Nephron (organoid): ENCODE results near the gene ATG9A.

Source experiments
- H3K27ac Mint-ChIP-seq, 3 experiments: 2 replicates each; pipeline ENCODE4 v1.8.0; 2020; ENCODE audit warnings: mixed read lengths in 3 of 3, mild to moderate bottlenecking in 2 of 3, moderate library complexity in 1 of 3
- H3K27me3 Mint-ChIP-seq: 2 replicates; pipeline ENCODE4 v1.8.0; 2021; ENCODE audit warnings: low read depth, mild to moderate bottlenecking, moderate library complexity, mixed read lengths
- H3K36me3 Mint-ChIP-seq: 2 replicates; pipeline ENCODE4 v1.8.0; 2020; ENCODE audit warnings: low read depth, mixed read lengths
- H3K4me1 Mint-ChIP-seq: 2 replicates; pipeline ENCODE4 v1.8.0; 2020; ENCODE audit warnings: mixed read lengths
- H3K4me3 Mint-ChIP-seq, 3 experiments: 2 replicates each; pipeline ENCODE4 v1.8.0; 2020; ENCODE audit warnings: mild to moderate bottlenecking in 3 of 3, mixed read lengths in 3 of 3, moderate library complexity in 2 of 3
- H3K9me3 Mint-ChIP-seq: 2 replicates; pipeline ENCODE4 v1.8.0; 2020; ENCODE audit warnings: mixed read lengths
- CTCF ChIP-seq, 3 experiments: fragments of 200-600 bp; sonication (generic); IDR thresholded peaks; one replicate each; pipeline ENCODE4 v1.5.0; 2021; ENCODE audit warnings: antibody characterized with exemption in 3 of 3; ENCODE audit not compliant: unreplicated experiment in 3 of 3

Gene ATG9A, protein sequence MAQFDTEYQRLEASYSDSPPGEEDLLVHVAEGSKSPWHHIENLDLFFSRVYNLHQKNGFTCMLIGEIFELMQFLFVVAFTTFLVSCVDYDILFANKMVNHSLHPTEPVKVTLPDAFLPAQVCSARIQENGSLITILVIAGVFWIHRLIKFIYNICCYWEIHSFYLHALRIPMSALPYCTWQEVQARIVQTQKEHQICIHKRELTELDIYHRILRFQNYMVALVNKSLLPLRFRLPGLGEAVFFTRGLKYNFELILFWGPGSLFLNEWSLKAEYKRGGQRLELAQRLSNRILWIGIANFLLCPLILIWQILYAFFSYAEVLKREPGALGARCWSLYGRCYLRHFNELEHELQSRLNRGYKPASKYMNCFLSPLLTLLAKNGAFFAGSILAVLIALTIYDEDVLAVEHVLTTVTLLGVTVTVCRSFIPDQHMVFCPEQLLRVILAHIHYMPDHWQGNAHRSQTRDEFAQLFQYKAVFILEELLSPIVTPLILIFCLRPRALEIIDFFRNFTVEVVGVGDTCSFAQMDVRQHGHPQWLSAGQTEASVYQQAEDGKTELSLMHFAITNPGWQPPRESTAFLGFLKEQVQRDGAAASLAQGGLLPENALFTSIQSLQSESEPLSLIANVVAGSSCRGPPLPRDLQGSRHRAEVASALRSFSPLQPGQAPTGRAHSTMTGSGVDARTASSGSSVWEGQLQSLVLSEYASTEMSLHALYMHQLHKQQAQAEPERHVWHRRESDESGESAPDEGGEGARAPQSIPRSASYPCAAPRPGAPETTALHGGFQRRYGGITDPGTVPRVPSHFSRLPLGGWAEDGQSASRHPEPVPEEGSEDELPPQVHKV

GRCh38 chr2:219229305-219230058 lies at the start of gene ATG9A, which contains the start of gene ANKZF1:
TSS of gene ATG9A (minus strand) at chr2:219229636. CDS start at chr2:219228024, 1,612 bp downstream.
TSS of gene ANKZF1 (plus strand) at chr2:219229806. CDS start at chr2:219230258, 452 bp downstream.
- H3K36me3 Mint-ChIP-seq = peaks cover 45% of the 10 kb centered on the region
- H3K9me3 Mint-ChIP-seq = no peaks in the 10 kb centered on the region
- peak within 1 kb of the TSS; percentile 97 to 98 (median 97) for H3K27ac Mint-ChIP-seq
- H3K27me3 Mint-ChIP-seq = no peaks in the 10 kb centered on the region
- peaks cover 33% of the 10 kb centered on the region for H3K4me1 Mint-ChIP-seq
- H3K4me3 Mint-ChIP-seq = peak within 1 kb of the TSS; percentile 93 to 100 (median 99)
- TF ChIP-seq CTCF (IDR thresholded peaks at IDR 0.05; ENCODE audit: unreplicated experiment in 3 of 3) = no peak

DNA sequence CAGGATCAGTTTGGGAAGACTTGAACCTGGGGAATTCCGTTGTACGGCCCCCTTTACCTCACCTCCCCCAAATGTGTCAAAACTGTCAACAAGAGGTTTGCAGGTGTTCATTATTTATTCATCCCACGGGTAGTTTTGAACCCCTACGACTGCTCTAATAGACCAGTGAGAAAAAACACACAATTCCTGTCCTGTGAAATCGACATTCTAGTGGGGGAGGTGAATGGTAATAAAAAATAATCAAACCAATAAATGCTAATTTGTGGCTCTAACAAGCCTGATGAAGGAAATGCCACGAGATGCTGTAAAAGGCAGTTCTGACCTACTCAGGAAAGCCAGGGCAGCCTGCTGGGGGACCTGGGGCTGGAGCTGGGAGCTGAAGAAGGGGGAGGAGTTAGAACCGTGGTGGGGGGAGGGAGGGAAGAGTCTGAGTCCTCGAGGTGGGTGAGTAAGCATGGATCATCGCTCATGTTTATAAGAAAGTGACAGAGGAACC lies 49.3 kb upstream of the ATG9A start:
- TF ChIP-seq CTCF (IDR thresholded peaks at IDR 0.05; ENCODE audit: unreplicated experiment in 3 of 3) = no peak
- H3K4me1 Mint-ChIP-seq = peaks cover 55% of the 10 kb centered on the region
- H3K36me3 Mint-ChIP-seq = peaks cover 20% of the 10 kb centered on the region
- H3K9me3 Mint-ChIP-seq = no peaks in the 10 kb centered on the region
- H3K27ac Mint-ChIP-seq = peak overlapping the region; percentile 81 to 97 (median 86)
- peaks cover 14% of the 10 kb centered on the region for H3K27me3 Mint-ChIP-seq
- peak overlapping the region; percentile 85 to 95 (median 93) for H3K4me3 Mint-ChIP-seq

DNA sequence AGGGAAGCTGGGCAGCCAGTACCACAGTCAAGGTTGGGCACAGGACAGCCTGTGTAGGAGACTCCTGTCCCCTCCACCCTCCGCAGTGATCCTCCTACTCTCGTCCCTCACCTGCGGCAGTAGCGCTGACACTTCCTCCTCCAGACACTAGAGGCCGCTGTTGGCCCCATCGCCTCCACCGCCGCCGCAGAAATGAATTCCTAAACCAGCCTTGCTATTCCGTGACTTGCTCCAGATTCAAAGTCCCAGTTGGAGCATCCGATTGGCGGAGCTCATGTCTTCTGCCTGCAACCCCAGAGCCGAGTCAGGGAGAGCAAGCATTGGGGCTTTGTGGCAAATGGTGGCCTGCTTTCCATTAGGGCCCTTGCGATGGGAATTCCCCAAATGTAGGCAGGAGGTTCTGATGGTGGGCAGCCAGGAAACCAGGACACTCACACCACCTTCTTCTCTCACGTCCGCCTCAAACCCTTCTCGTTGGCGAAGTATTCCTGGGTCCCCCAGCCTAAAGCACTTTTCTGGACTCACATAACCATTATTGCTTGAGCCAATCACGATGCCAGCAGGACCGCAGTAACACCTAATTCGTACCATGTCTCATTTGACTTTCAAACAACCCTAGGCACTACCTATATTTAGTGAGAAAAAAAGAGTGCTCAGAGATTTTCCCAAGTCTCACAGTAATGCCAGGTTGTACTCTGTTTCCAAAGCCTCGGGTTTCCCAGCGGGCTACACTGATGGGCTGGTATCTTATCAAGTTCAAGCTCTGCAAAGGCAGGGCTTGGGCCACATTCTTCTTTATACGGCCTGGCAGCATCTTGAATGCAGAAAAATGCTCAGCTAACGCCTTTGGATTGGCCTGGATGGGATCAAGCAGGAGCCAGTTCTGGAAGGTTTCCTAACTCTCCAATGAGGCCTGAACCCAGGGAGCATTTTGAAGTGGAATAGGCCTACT lies 48.5 kb upstream of the ATG9A start:
- Mint-ChIP-seq H3K36me3 (peaks cover 15% of the 10 kb centered on the region), H3K4me3 (peak overlapping the region; percentile 85 to 95 (median 93)), H3K27ac (peak overlapping the region; percentile 81 to 97 (median 86)), H3K4me1 (peaks cover 50% of the 10 kb centered on the region), H3K27me3 (peaks cover 18% of the 10 kb centered on the region), H3K9me3 (no peaks in the 10 kb centered on the region)
- peak; percentile 96 to 99 (median 99) for TF ChIP-seq CTCF (IDR thresholded peaks at IDR 0.05; ENCODE audit: unreplicated experiment in 3 of 3)

DNA sequence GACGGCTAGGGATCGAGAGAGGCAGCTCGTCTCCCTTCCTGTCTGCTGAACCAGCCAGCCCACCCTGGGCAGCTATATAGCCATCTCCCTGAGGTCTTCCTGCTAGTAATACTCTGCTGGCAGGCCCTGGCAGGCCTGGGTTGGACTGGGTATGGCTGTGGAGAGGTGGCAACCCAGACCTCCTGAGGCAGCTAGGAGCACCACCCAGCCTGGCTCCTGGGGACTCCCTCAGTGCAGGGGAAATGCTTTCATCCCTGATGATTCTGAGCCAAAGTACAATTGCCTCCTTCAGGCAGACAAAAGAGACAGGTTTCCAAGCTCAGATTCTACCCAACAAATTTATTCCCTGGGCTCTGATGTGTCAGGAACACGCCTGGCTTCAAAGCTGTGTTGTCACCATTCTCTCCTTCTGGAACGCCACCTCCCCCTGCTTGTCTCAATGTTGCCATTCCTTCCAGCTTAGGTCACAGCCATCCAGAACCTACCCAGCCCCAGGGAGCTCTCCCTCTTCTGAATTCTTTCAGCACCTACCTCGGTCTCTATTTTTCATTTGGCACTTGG lies 45.0 kb upstream of the ATG9A start:
- TF ChIP-seq CTCF (IDR thresholded peaks at IDR 0.05; ENCODE audit: unreplicated experiment in 3 of 3) = no peak
- Mint-ChIP-seq H3K4me1 (peaks cover 26% of the 10 kb centered on the region), H3K36me3 (no peaks in the 10 kb centered on the region), H3K27ac (peak overlapping the region in 2 of 3 experiments; percentile 52 to 69), H3K4me3 (no peak overlapping the region), H3K27me3 (peaks cover 35% of the 10 kb centered on the region), H3K9me3 (no peaks in the 10 kb centered on the region)
